ENCODE data around the gene DIP2C.
A peak's percentile ranks its signal among the peaks of the same experiment; 100 is the strongest.

DIP2C gene

DNA sequence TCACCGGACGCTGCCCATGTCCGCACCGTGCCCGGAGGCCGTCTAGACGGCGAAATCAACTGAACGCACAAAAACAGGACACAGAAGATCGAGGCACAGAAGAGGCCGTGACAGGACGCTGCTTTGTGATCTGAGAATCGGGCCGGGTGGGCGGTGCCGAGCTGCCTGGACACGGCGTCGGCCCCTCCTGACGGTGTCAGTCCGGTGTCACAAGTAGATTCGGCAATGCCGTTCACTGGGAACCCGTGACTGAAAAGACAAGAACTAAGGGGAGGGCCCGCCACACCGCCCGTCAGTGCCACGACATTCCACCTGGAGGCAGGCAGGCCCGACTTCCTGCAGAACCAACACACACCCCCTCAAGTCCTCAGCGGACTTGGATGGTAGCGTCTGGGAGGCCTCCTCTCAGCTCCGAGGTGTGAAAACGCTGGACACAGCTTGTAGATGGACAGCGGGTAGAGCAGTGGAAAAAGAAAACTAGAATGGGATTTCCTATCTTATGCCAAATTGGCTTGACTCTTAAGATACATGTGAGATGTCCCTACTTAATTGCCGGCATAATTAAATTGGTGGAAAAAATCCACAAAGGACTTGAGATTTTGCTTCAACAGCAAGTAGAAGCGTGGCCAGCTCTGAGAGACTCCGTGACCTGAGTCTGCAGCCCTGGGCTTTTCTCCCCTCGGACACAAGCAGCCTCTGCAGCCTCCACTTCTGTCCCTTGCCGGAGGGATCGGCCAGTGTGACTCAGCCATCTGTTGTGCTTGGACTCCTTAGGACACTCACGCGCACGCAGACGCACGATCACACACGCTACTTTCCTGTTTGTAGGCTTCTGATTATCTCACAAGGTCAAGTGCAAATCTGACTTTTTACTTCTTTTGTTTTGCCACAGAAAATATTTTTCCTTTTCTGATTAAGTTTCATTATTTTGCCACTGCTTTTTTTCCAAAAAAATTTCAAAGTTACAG is 269.0 kb downstream of the DIP2C start:
- Histone ChIP-seq H3K79me1 (ENCODE audit: low read length) (no peaks in the 10 kb centered on the region), H3K9ac (ENCODE audit: low read length) (no peak overlapping the region), H3K4me3 (ENCODE audit: low read length) (no peak overlapping the region), H3K27me3 (ENCODE audit: insufficient read depth, low read length, poor library complexity) (no peaks in the 10 kb centered on the region), H3K27ac (ENCODE audit: low read depth, low read length) (no peak overlapping the region), H2BK15ac (replicated peaks; ENCODE audit: low read depth) (no peak overlapping the region), H3K36me3 (ENCODE audit: control insufficient read depth, insufficient read depth, low read length) (no peaks in the 10 kb centered on the region), H3K4me1 (ENCODE audit: control insufficient read depth, low read depth, low read length) (no peaks in the 10 kb centered on the region), H4K5ac (ENCODE audit: low read length) (no peak overlapping the region), H3K79me2 (ENCODE audit: control insufficient read depth, insufficient read depth, low read length) (no peaks in the 10 kb centered on the region), H3K4ac (ENCODE audit: low read depth, low read length) (no peak overlapping the region), H3K4me2 (ENCODE audit: low read length) (no peak overlapping the region), H2BK120ac (ENCODE audit: low read depth, low read length) (no peak overlapping the region), H3K18ac (ENCODE audit: low read length) (no peak overlapping the region), H3K23ac (ENCODE audit: low read length) (no peak overlapping the region), H2BK5ac (ENCODE audit: low read length) (no peak overlapping the region), H4K8ac (ENCODE audit: low read depth, low read length) (no peak overlapping the region), H2AK5ac (ENCODE audit: low read length) (no peak overlapping the region), H3K56ac (ENCODE audit: low read length) (no peak overlapping the region)
- no CpG with 5 or more reads among the region's 46 CpGs for WGBS (ENCODE audit: extremely low coverage, insufficient coverage, low lambda C conversion rate)
- DNase-seq, result no peak

DNA sequence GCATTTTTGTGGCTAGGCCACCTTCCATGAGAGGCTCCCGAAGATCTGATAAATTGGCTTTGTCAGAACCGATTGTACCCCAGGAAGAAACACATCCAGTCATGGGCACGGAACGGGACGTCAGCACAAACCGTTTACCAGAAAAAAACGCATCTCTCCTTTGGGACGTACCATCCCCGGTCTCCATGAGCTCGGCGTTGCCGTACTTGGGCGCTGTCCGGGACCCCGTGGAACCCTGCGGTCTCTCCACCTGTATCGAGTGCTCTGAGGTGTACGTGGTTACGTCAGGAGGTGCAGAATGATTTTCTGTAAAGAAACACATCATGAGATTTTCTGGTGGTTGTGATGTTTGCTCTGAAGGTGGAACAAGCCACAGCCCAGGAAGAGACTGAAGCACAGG is 270.6 kb downstream of the DIP2C start:
- no peak overlapping the region for H3K9ac ChIP-seq (ENCODE audit: low read length)
- WGBS (ENCODE audit: extremely low coverage, insufficient coverage, low lambda C conversion rate), result no CpG with 5 or more reads among the region's 19 CpGs
- H2BK15ac ChIP-seq (replicated peaks; ENCODE audit: low read depth), result no peak overlapping the region
- H3K4me1 ChIP-seq (ENCODE audit: control insufficient read depth, low read depth, low read length), result no peaks in the 10 kb centered on the region
- no peak overlapping the region for H2AK5ac ChIP-seq (ENCODE audit: low read length)
- no peaks in the 10 kb centered on the region for H3K79me1 ChIP-seq (ENCODE audit: low read length)
- H3K4me2 ChIP-seq (ENCODE audit: low read length), result no peak overlapping the region
- no peak overlapping the region for H3K4ac ChIP-seq (ENCODE audit: low read depth, low read length)
- no peak for DNase-seq
- H4K8ac ChIP-seq (ENCODE audit: low read depth, low read length), result no peak overlapping the region
- H3K79me2 ChIP-seq (ENCODE audit: control insufficient read depth, insufficient read depth, low read length), result no peaks in the 10 kb centered on the region
- no peak overlapping the region for H3K18ac ChIP-seq (ENCODE audit: low read length)
- H2BK5ac ChIP-seq (ENCODE audit: low read length), result no peak overlapping the region
- no peak overlapping the region for H4K5ac ChIP-seq (ENCODE audit: low read length)
- H3K27me3 ChIP-seq (ENCODE audit: insufficient read depth, low read length, poor library complexity), result no peaks in the 10 kb centered on the region
- H3K23ac ChIP-seq (ENCODE audit: low read length), result no peak overlapping the region
- H3K4me3 ChIP-seq (ENCODE audit: low read length), result no peak overlapping the region
- H2BK120ac ChIP-seq (ENCODE audit: low read depth, low read length), result no peak overlapping the region
- no peak overlapping the region for H3K27ac ChIP-seq (ENCODE audit: low read depth, low read length)
- no peaks in the 10 kb centered on the region for H3K36me3 ChIP-seq (ENCODE audit: control insufficient read depth, insufficient read depth, low read length)
- H3K56ac ChIP-seq (ENCODE audit: low read length), result no peak overlapping the region

DNA sequence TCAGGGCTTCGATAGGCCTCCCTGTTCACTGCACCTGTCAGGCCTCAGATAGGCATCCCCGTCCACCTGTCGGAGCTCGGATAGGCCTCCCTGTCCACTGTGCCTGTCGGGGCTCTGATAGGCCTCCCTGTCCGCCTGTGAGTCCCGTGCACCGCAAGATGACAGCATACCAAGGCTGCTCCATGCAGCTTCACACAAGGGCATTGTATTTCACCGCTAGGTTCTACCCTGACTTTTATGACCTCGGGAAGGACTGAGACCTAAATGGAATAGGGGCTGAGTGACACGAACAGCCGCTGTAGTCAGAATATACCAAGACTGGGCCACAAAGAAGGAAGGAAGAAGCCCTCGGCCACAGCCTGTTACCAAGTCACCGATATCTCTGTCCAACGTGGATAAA is 271.2 kb downstream of the DIP2C start:
- no peaks in the 10 kb centered on the region for H3K27me3 ChIP-seq (ENCODE audit: insufficient read depth, low read length, poor library complexity)
- H3K27ac ChIP-seq (ENCODE audit: low read depth, low read length), result no peak overlapping the region
- H3K4ac ChIP-seq (ENCODE audit: low read depth, low read length), result no peak overlapping the region
- no peaks in the 10 kb centered on the region for H3K36me3 ChIP-seq (ENCODE audit: control insufficient read depth, insufficient read depth, low read length)
- no peak overlapping the region for H2AK5ac ChIP-seq (ENCODE audit: low read length)
- no peak overlapping the region for H4K8ac ChIP-seq (ENCODE audit: low read depth, low read length)
- no peak for DNase-seq
- H3K9ac ChIP-seq (ENCODE audit: low read length), result no peak overlapping the region
- H3K79me1 ChIP-seq (ENCODE audit: low read length), result no peaks in the 10 kb centered on the region
- H3K79me2 ChIP-seq (ENCODE audit: control insufficient read depth, insufficient read depth, low read length), result no peaks in the 10 kb centered on the region
- WGBS (ENCODE audit: extremely low coverage, insufficient coverage, low lambda C conversion rate), result no CpG with 5 or more reads among the region's 15 CpGs
- no peak overlapping the region for H3K56ac ChIP-seq (ENCODE audit: low read length)
- no peak overlapping the region for H3K4me2 ChIP-seq (ENCODE audit: low read length)
- no peak overlapping the region for H3K4me3 ChIP-seq (ENCODE audit: low read length)
- no peak overlapping the region for H4K5ac ChIP-seq (ENCODE audit: low read length)
- H3K4me1 ChIP-seq (ENCODE audit: control insufficient read depth, low read depth, low read length), result no peaks in the 10 kb centered on the region
- no peak overlapping the region for H2BK15ac ChIP-seq (replicated peaks; ENCODE audit: low read depth)
- no peak overlapping the region for H3K18ac ChIP-seq (ENCODE audit: low read length)
- no peak overlapping the region for H2BK120ac ChIP-seq (ENCODE audit: low read depth, low read length)
- H2BK5ac ChIP-seq (ENCODE audit: low read length), result no peak overlapping the region
- no peak overlapping the region for H3K23ac ChIP-seq (ENCODE audit: low read length)

DNA sequence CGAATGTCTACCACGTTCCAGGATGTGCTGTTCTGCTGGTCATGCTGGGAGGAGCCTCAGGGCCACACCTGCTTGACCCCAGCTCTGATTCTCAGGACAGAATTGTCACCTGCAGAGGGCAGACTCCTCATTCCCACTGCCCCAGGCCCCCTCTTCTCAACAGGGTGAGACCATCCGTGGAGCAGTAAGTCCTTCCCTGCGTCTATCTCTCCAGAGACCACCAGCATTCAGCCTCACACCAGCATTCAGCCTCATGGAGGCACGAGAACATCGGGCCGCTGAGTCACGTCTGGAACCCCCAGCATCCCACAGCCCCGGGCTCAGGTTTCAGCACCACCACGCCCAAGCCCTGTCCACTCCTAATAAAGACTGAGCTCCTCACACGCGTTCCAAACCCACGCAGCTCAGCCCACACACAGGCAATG is 273.4 kb downstream of the DIP2C start:
- DNase-seq, result peak; percentile 72
- no peaks in the 10 kb centered on the region for H3K36me3 ChIP-seq (ENCODE audit: control insufficient read depth, insufficient read depth, low read length)

DNA sequence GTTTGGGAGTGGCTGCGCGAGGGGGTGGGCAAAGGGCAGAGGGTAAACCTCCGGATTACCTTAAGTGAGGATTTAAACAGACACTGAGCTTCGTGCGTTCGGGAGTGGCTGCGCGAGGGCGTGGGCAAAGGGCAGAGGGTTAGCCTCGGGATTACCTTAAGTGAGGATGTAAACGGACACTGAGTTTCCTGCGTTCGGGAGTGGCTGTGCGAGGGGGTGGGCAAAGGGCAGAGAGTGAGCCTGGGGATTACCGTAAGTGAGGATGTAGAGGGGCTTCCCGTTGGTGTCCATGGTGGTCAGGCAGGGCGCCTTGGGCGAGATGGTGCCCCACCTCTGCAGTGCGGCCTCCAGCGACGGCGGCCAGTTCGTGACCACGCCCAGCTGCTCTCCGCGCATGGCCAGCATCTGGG is 275.8 kb downstream of the DIP2C start:
- no peak for DNase-seq
- no peak overlapping the region for H2BK5ac ChIP-seq (ENCODE audit: low read length)
- H4K8ac ChIP-seq (ENCODE audit: low read depth, low read length), result no peak overlapping the region
- H2BK120ac ChIP-seq (ENCODE audit: low read depth, low read length), result no peak overlapping the region
- no peak overlapping the region for H3K18ac ChIP-seq (ENCODE audit: low read length)
- no peak overlapping the region for H2BK15ac ChIP-seq (replicated peaks; ENCODE audit: low read depth)
- H3K4me2 ChIP-seq (ENCODE audit: low read length), result no peak overlapping the region
- H3K79me2 ChIP-seq (ENCODE audit: control insufficient read depth, insufficient read depth, low read length), result no peaks in the 10 kb centered on the region
- H3K36me3 ChIP-seq (ENCODE audit: control insufficient read depth, insufficient read depth, low read length), result no peaks in the 10 kb centered on the region
- no CpG with 5 or more reads among the region's 26 CpGs for WGBS (ENCODE audit: extremely low coverage, insufficient coverage, low lambda C conversion rate)
- H3K9ac ChIP-seq (ENCODE audit: low read length), result no peak overlapping the region
- H3K27me3 ChIP-seq (ENCODE audit: insufficient read depth, low read length, poor library complexity), result no peaks in the 10 kb centered on the region
- no peak overlapping the region for H3K4me3 ChIP-seq (ENCODE audit: low read length)
- no peak overlapping the region for H3K27ac ChIP-seq (ENCODE audit: low read depth, low read length)
- H3K4me1 ChIP-seq (ENCODE audit: control insufficient read depth, low read depth, low read length), result peaks cover 8% of the 10 kb centered on the region
- H3K56ac ChIP-seq (ENCODE audit: low read length), result no peak overlapping the region
- H2AK5ac ChIP-seq (ENCODE audit: low read length), result no peak overlapping the region
- no peak overlapping the region for H3K23ac ChIP-seq (ENCODE audit: low read length)
- H3K79me1 ChIP-seq (ENCODE audit: low read length), result no peaks in the 10 kb centered on the region
- no peak overlapping the region for H3K4ac ChIP-seq (ENCODE audit: low read depth, low read length)
- H4K5ac ChIP-seq (ENCODE audit: low read length), result no peak overlapping the region

More for the DNA sequence above, 273.4 kb downstream of the DIP2C start:
- Histone ChIP-seq H3K4me1 (ENCODE audit: control insufficient read depth, low read depth, low read length) (no peaks in the 10 kb centered on the region), H2BK5ac (ENCODE audit: low read length) (no peak overlapping the region), H2BK15ac (replicated peaks; ENCODE audit: low read depth) (no peak overlapping the region), H3K4me3 (ENCODE audit: low read length) (no peak overlapping the region), H3K56ac (ENCODE audit: low read length) (no peak overlapping the region), H3K79me2 (ENCODE audit: control insufficient read depth, insufficient read depth, low read length) (no peaks in the 10 kb centered on the region), H3K23ac (ENCODE audit: low read length) (no peak overlapping the region), H2AK5ac (ENCODE audit: low read length) (no peak overlapping the region), H4K5ac (ENCODE audit: low read length) (no peak overlapping the region), H3K27ac (ENCODE audit: low read depth, low read length) (no peak overlapping the region), H3K4me2 (ENCODE audit: low read length) (no peak overlapping the region), H3K27me3 (ENCODE audit: insufficient read depth, low read length, poor library complexity) (no peaks in the 10 kb centered on the region), H4K8ac (ENCODE audit: low read depth, low read length) (no peak overlapping the region), H3K9ac (ENCODE audit: low read length) (no peak overlapping the region), H3K18ac (ENCODE audit: low read length) (no peak overlapping the region), H3K4ac (ENCODE audit: low read depth, low read length) (no peak overlapping the region), H3K79me1 (ENCODE audit: low read length) (no peaks in the 10 kb centered on the region), H2BK120ac (ENCODE audit: low read depth, low read length) (no peak overlapping the region)
- no CpG with 5 or more reads among the region's 13 CpGs for WGBS (ENCODE audit: extremely low coverage, insufficient coverage, low lambda C conversion rate)
